Measurements from ENCODE around the gene WASF2.

WASF2 gene

GRCh38 chr1:27417713-27418112 is 72.3 kb downstream of the WASF2 start:
- DNase-seq = no peak
- no peaks in the 10 kb centered on the region for H3K9me3 ChIP-seq
- no peak overlapping the region for H3K4me3 ChIP-seq (ENCODE audit: low read depth, low read length)
- H3K36me3 ChIP-seq = no peaks in the 10 kb centered on the region; the same call in none of the 2 replicates
- no peaks in the 10 kb centered on the region for H3K27me3 ChIP-seq
- no peak for TF ChIP-seq CTCF (IDR thresholded peaks at IDR 0.05; ENCODE audit: low read depth, low read length)
- no peaks in the 10 kb centered on the region for H3K4me1 ChIP-seq

GRCh38 chr1:27416387-27417111 is 73.4 kb downstream of the WASF2 start:
- TF ChIP-seq CTCF (IDR thresholded peaks at IDR 0.05; ENCODE audit: low read depth, low read length) = peak; percentile 73
- H3K4me1 ChIP-seq = no peaks in the 10 kb centered on the region
- DNase-seq = peak; percentile 48
- no peaks in the 10 kb centered on the region; the same call in none of the 2 replicates for H3K36me3 ChIP-seq
- H3K27me3 ChIP-seq = no peaks in the 10 kb centered on the region
- no peaks in the 10 kb centered on the region for H3K9me3 ChIP-seq
- no peak overlapping the region for H3K4me3 ChIP-seq (ENCODE audit: low read depth, low read length)

- Histone ChIP-seq H3K9me3 (no peaks in the 10 kb centered on the region), H3K4me1 (no peaks in the 10 kb centered on the region), H3K36me3 (no peaks in the 10 kb centered on the region; the same call in none of the 2 replicates), H3K27me3 (no peaks in the 10 kb centered on the region), H3K4me3 (ENCODE audit: low read depth, low read length) (no peak overlapping the region)
- no peak for DNase-seq
- no peak for TF ChIP-seq CTCF (IDR thresholded peaks at IDR 0.05; ENCODE audit: low read depth, low read length)
Measured at GRCh38 chr1:27414091-27414490, 75.9 kb downstream of the WASF2 start.

GRCh38 chr1:27413004-27413403 is 77.0 kb downstream of the WASF2 start:
- Histone ChIP-seq H3K36me3 (no peaks in the 10 kb centered on the region; the same call in none of the 2 replicates), H3K27me3 (no peaks in the 10 kb centered on the region), H3K9me3 (no peaks in the 10 kb centered on the region), H3K4me3 (ENCODE audit: low read depth, low read length) (no peak overlapping the region), H3K4me1 (no peaks in the 10 kb centered on the region)
- no peak for TF ChIP-seq CTCF (IDR thresholded peaks at IDR 0.05; ENCODE audit: low read depth, low read length)
- DNase-seq = no peak

GRCh38 chr1:27412502-27412901 is 77.5 kb downstream of the WASF2 start:
- no peak for TF ChIP-seq CTCF (IDR thresholded peaks at IDR 0.05; ENCODE audit: low read depth, low read length)
- no peak for DNase-seq
- Histone ChIP-seq H3K9me3 (no peaks in the 10 kb centered on the region), H3K4me3 (ENCODE audit: low read depth, low read length) (no peak overlapping the region), H3K36me3 (no peaks in the 10 kb centered on the region; the same call in none of the 2 replicates), H3K27me3 (no peaks in the 10 kb centered on the region), H3K4me1 (no peaks in the 10 kb centered on the region)

GRCh38 chr1:27410709-27411108 is 79.3 kb downstream of the WASF2 start:
- H3K4me3 ChIP-seq (ENCODE audit: low read depth, low read length) = no peak overlapping the region
- H3K9me3 ChIP-seq = no peaks in the 10 kb centered on the region
- no peak for DNase-seq
- no peaks in the 10 kb centered on the region for H3K4me1 ChIP-seq
- no peak for TF ChIP-seq CTCF (IDR thresholded peaks at IDR 0.05; ENCODE audit: low read depth, low read length)
- H3K27me3 ChIP-seq = no peaks in the 10 kb centered on the region
- H3K36me3 ChIP-seq = no peaks in the 10 kb centered on the region; the same call in none of the 2 replicates

Data from BE2C (cell line).